Colonic mucosa (tissue), 4 donors: Measurements from ENCODE around the gene DLG4. TPM values are rescaled to one million over a fixed set of nuclear protein-coding genes. Genes with fewer than 3 reads are reported as not detected.

Source experiments
- DNase-seq: peaks from one replicate; pipeline ENCODE4 v3.0.0-alpha.2; 2020
- H3K27ac ChIP-seq: fragments of 200-600 bp; one replicate; pipeline ENCODE4 v1.8.0; 2021
- H3K27me3 ChIP-seq: fragments of 200-600 bp; one replicate; pipeline ENCODE4 v1.8.0; 2021
- H3K36me3 ChIP-seq: fragments of 200-600 bp; one replicate; pipeline ENCODE4 v1.8.0; 2021
- H3K4me1 ChIP-seq: fragments of 200-600 bp; one replicate; pipeline ENCODE4 v1.8.0; 2021; ENCODE audit warnings: mild to moderate bottlenecking
- H3K4me3 ChIP-seq: fragments of 200-600 bp; one replicate; pipeline ENCODE4 v1.8.0; 2021
- H3K9ac ChIP-seq, 2 donors: one replicate each; pipeline ENCODE4 v1.7.0; 2013; ENCODE audit warnings: control low read depth in 2 of 2, low read depth in 2 of 2, low read length in 2 of 2
- H3K9me3 ChIP-seq: fragments of 200-600 bp; one replicate; pipeline ENCODE4 v1.8.0; 2021
- CTCF ChIP-seq: fragments of 200-600 bp; IDR thresholded peaks from one replicate; pipeline ENCODE4 v1.8.0; 2022; ENCODE audit warnings: antibody characterized with exemption, mild to moderate bottlenecking
- intact Hi-C: fragments of 100-400 bp; cut with DNase I; formaldehyde crosslinking; loops from one replicate; pipeline ENCODE4 v1.14.1; 2022
- total RNA-seq, 2 donors: library from RNA; stranded (reverse); fragmentation: NEBNext Ultra II Directional in 1 of 2; extraction: Animal tissue kit (Norgen Biotek cat#: 25700) in 1 of 2; gene quantifications; one replicate each; pipeline ENCODE4 v1.2.1, GENCODE V29; 2021
- donor health status: healthy.
- donor health status: DM: no; HTN: no; CAD: no.
- donor health status: DM: no; HTN: no; CAD: no.

DLG4 gene
- total RNA-seq, 2 donors from 2014 or later, result 4.8 to 5.6 TPM

DNA sequence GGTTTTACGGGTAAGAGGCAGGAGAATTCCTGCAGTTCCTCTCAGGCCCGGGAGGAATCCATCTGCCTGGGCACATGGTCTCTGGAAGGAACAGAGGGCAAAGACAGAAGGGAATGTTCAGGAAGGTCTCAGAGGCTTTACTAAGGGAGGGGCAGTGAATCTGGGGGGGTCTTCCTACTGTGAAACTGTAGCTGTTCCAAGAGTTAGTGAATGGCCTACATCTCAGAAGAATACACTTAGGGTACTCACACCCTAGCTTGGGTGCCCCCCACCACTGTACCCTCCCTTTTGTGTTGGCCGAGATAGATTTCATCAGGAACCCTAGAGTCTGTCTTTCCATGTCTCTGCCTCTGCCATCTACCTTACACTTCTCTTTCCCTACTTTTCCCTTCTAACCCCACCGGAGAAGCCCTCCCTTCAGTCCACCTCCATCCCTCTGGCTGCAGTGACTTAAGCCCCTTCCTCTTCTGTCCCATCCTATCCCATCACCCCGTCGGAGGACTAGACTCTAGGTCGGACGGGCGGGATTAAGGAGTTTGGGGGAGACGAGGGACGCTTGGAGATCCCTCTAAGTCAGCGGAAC lies 316 bp downstream of the DLG4 start:
- intact Hi-C loops, result no loop called here
- no peak for DNase-seq

GRCh38 chr17:7218758-7219157 lies 878 bp downstream of the DLG4 start:
- no peak for DNase-seq
- no peaks in the 10 kb centered on the region for H3K27me3 ChIP-seq
- peak overlapping the region; percentile 99 for H3K27ac ChIP-seq
- peaks cover 11% of the 10 kb centered on the region for H3K36me3 ChIP-seq
- intact Hi-C loops, result no loop called here
- TF ChIP-seq CTCF, result no peak
- H3K9ac ChIP-seq, result peak overlapping the region in 1 of 2 donors; percentile 77
- H3K9me3 ChIP-seq, result no peaks in the 10 kb centered on the region
- H3K4me3 ChIP-seq, result no peak overlapping the region
- peaks cover 14% of the 10 kb centered on the region for H3K4me1 ChIP-seq

More for the DNA sequence above, 316 bp downstream of the DLG4 start:
- Histone ChIP-seq H3K4me1 (peaks cover 14% of the 10 kb centered on the region), H3K36me3 (peaks cover 11% of the 10 kb centered on the region), H3K27me3 (no peaks in the 10 kb centered on the region), H3K27ac (peak overlapping the region; percentile 99), H3K4me3 (peak overlapping the region; percentile 96), H3K9ac (peak overlapping the region; percentile 77 to 97), H3K9me3 (no peaks in the 10 kb centered on the region)
- TF ChIP-seq CTCF, result no peak

- no peak overlapping the region for H3K4me3 ChIP-seq
- TF ChIP-seq CTCF, result no peak
- DNase-seq, result no peak
- no peaks in the 10 kb centered on the region for H3K27me3 ChIP-seq
- intact Hi-C loops, result no loop called here
- H3K27ac ChIP-seq, result no peak overlapping the region
- H3K9me3 ChIP-seq, result no peaks in the 10 kb centered on the region
- H3K4me1 ChIP-seq, result peaks cover 14% of the 10 kb centered on the region
- peak overlapping the region; percentile 28 to 51 for H3K9ac ChIP-seq
- peaks cover 10% of the 10 kb centered on the region for H3K36me3 ChIP-seq
Measured at GRCh38 chr17:7218166-7218565, 1.5 kb downstream of the DLG4 start.

GRCh38 chr17:7217113-7217987 lies 2.3 kb downstream of the DLG4 start:
- Histone ChIP-seq H3K4me3 (peak overlapping the region; percentile 16), H3K9ac (peak overlapping the region; percentile 43 to 51), H3K36me3 (peaks cover 2% of the 10 kb centered on the region), H3K4me1 (peaks cover 14% of the 10 kb centered on the region), H3K27ac (peak overlapping the region; percentile 31), H3K27me3 (no peaks in the 10 kb centered on the region), H3K9me3 (no peaks in the 10 kb centered on the region)
- intact Hi-C loops, result no loop called here
- no peak for DNase-seq
- TF ChIP-seq CTCF, result no peak

DNA sequence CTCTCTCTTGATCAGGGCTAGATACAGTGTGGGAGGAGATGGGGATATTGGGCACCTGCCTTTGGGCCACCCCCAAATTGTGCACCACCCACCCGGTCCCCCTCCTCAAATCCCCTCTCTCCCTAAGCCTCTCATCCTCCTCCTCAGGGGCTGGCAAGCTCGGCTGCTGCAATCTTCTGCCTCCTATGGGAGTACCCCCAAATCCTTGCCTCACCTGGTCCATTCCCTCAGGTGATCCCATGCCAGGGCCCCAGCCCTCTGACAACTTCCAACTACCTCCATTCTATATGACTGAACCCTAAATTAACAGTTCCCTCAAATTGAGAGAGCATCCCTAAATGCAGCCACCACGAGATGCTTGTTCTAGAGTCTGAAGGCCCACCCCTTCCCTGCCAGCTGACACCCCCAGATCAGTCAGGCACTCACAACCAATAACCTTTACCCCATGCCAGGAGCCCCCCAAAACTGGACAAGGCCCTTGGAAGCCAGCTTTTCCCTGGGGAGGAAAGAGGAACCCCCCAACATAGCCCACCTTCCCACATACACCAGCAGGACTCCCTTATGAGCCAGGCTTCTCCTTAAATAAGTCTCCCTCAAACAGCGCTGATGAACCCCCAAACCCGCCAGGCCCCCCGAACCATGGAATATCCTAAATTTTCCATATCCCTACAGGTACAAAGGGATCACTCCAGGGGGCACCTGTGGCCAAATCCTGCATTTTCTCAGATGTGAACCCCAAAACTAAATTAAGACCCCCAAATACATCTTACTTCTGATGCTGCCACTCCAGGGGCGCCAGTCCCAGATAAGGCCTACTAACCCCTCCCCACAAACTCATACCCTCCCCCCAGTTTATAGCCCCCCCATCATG lies 3.2 kb downstream of the DLG4 start:
- DNase-seq, result no peak

More for the DNA sequence above, 3.2 kb downstream of the DLG4 start:
- intact Hi-C loops, result no loop called here
- no peaks in the 10 kb centered on the region for H3K36me3 ChIP-seq
- peak overlapping the region; percentile 16 for H3K4me3 ChIP-seq
- H3K4me1 ChIP-seq, result peaks cover 11% of the 10 kb centered on the region
- no peaks in the 10 kb centered on the region for H3K9me3 ChIP-seq
- no peaks in the 10 kb centered on the region for H3K27me3 ChIP-seq
- H3K27ac ChIP-seq, result peak overlapping the region; percentile 31
- peak overlapping the region in 1 of 2 donors; percentile 43 for H3K9ac ChIP-seq
- TF ChIP-seq CTCF, result no peak
